ENCODE results near the gene WARS2.

The WARS2 gene

GRCh38 chr1:118997225-118997624 lies 143.2 kb downstream of the WARS2 start:
- Histone ChIP-seq H3K36me3 (ENCODE audit: control insufficient read depth, insufficient read depth, low read length) (no peaks in the 10 kb centered on the region), H3K4me3 (replicated peaks; ENCODE audit: low read depth, low read length) (no peak overlapping the region), H3K27me3 (replicated peaks; ENCODE audit: control insufficient read depth, insufficient read depth, low read length) (no peaks in the 10 kb centered on the region; the same call in 1 of the 2 replicates)
- no peak for TF ChIP-seq CTCF (IDR thresholded peaks at IDR 0.05; ENCODE audit: insufficient read depth, low read length, poor library complexity, severe bottlenecking)
- DNase-seq (ENCODE audit: extremely low read depth, insufficient read length) = no peak

DNA sequence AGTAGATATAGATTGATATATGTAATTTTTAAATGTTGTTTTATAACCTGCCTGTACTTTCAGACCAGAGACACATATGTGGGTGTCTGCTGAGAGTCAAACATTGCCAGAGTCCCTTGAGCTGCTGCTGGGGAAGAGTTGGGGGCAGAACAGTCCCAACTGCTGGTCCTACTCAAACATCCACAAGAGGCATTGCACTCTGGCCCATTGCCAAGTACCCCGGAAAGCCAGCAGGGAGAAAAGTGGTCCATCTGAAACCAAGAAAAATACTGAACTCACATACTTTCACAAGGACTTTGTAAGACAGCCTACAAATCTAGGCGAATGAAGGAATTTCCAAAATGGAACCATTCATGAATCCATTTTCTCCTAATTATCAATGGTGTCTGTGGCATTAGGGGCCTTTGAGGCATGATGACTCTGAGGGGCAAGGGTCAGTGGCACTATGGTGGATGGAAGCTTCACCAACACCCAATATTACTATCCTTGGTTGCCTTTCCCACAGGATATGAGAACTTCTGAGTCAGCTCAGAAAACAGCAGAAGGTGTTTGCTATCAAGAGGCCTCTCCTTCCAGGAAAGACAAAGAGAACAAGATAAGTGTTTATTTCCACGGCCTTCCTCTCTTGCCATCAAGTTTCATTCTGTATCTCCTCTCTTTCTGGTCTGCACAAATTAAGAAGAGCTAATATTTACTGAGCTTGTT lies 145.0 kb downstream of the WARS2 start:
- no peak for TF ChIP-seq CTCF (IDR thresholded peaks at IDR 0.05; ENCODE audit: insufficient read depth, low read length, poor library complexity, severe bottlenecking)
- H3K27me3 ChIP-seq (replicated peaks; ENCODE audit: control insufficient read depth, insufficient read depth, low read length) = peaks cover 1% of the 10 kb centered on the region
- H3K36me3 ChIP-seq (ENCODE audit: control insufficient read depth, insufficient read depth, low read length) = no peaks in the 10 kb centered on the region
- H3K4me3 ChIP-seq (replicated peaks; ENCODE audit: low read depth, low read length) = no peak overlapping the region
- no peak for DNase-seq (ENCODE audit: extremely low read depth, insufficient read length)

DNA sequence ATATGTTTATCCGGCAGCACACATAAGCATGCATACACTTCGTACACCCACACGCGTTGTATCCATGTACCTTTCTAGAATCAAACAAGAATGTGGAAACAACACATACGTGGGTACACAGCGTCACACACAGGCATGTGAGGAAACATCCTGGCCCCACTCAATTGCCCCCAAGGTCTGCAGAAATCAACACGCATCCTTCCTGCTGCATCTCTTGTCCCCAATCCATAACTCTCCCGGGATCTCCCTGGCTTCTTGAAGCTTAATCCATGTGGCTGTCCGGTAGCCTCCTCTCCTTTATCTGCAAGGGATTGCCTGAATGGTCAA lies 146.8 kb downstream of the WARS2 start:
- Histone ChIP-seq H3K4me3 (replicated peaks; ENCODE audit: low read depth, low read length) (no peak overlapping the region), H3K36me3 (ENCODE audit: control insufficient read depth, insufficient read depth, low read length) (no peaks in the 10 kb centered on the region), H3K27me3 (replicated peaks; ENCODE audit: control insufficient read depth, insufficient read depth, low read length) (peaks cover 1% of the 10 kb centered on the region)
- no peak for TF ChIP-seq CTCF (IDR thresholded peaks at IDR 0.05; ENCODE audit: insufficient read depth, low read length, poor library complexity, severe bottlenecking)
- DNase-seq (ENCODE audit: extremely low read depth, insufficient read length) = no peak

- no peak for DNase-seq (ENCODE audit: extremely low read depth, insufficient read length)
- H3K27me3 ChIP-seq (replicated peaks; ENCODE audit: control insufficient read depth, insufficient read depth, low read length) = peaks cover 1% of the 10 kb centered on the region
- no peaks in the 10 kb centered on the region for H3K36me3 ChIP-seq (ENCODE audit: control insufficient read depth, insufficient read depth, low read length)
- TF ChIP-seq CTCF (IDR thresholded peaks at IDR 0.05; ENCODE audit: insufficient read depth, low read length, poor library complexity, severe bottlenecking) = no peak
- no peak overlapping the region for H3K4me3 ChIP-seq (replicated peaks; ENCODE audit: low read depth, low read length)
Measured at GRCh38 chr1:118992868-118993699, 147.4 kb downstream of the WARS2 start.

GRCh38 chr1:118992237-118992825 lies 148.1 kb downstream of the WARS2 start:
- no peaks in the 10 kb centered on the region for H3K36me3 ChIP-seq (ENCODE audit: control insufficient read depth, insufficient read depth, low read length)
- no peak for DNase-seq (ENCODE audit: extremely low read depth, insufficient read length)
- no peak overlapping the region for H3K4me3 ChIP-seq (replicated peaks; ENCODE audit: low read depth, low read length)
- TF ChIP-seq CTCF (IDR thresholded peaks at IDR 0.05; ENCODE audit: insufficient read depth, low read length, poor library complexity, severe bottlenecking) = no peak
- H3K27me3 ChIP-seq (replicated peaks; ENCODE audit: control insufficient read depth, insufficient read depth, low read length) = peaks cover 1% of the 10 kb centered on the region

Measured in GM06990 (cell line).